ENCODE measurements around the gene MED16. TPM values are rescaled to one million over a fixed set of nuclear protein-coding genes. Genes with fewer than 3 reads are reported as not detected.

MED16 gene
- polyA plus RNA-seq, 4 donors, result 39.0 to 107 (median 70.3) TPM

GRCh38 chr19:835210-835810, 57.7 kb downstream of the MED16 start:
- Histone ChIP-seq H3K4me3 (ENCODE audit: low read depth in 1 of 3, low read length in 3 of 3) (no peak overlapping the region), H3K9me3 (ENCODE audit: control insufficient read depth in 2 of 2, insufficient read depth in 1 of 2, low read depth in 1 of 2, low read length in 1 of 2) (no peaks in the 10 kb centered on the region), H3K27ac (ENCODE audit: low read depth in 1 of 3, low read length in 2 of 3) (no peak overlapping the region), H3K36me3 (ENCODE audit: control insufficient read depth in 3 of 3, insufficient read depth in 2 of 3, low read depth in 1 of 3, low read length in 3 of 3) (no peaks in the 10 kb centered on the region), H3K4me1 (ENCODE audit: control insufficient read depth in 3 of 3, insufficient read depth in 2 of 3, low read depth in 1 of 3, low read length in 2 of 3) (no peaks in the 10 kb centered on the region), H3K27me3 (ENCODE audit: control insufficient read depth in 3 of 3, insufficient read depth in 3 of 3, low read length in 3 of 3) (peaks cover 5 to 32% (median 8%) of the 10 kb centered on the region in 3 donors)
- FAIRE-seq, result no peak
- WGBS, 3 donors, result 68 to 73% (median 70%) methylated on average over 31 to 36 of the region's 36 CpGs
- no peak for DNase-seq

DNA sequence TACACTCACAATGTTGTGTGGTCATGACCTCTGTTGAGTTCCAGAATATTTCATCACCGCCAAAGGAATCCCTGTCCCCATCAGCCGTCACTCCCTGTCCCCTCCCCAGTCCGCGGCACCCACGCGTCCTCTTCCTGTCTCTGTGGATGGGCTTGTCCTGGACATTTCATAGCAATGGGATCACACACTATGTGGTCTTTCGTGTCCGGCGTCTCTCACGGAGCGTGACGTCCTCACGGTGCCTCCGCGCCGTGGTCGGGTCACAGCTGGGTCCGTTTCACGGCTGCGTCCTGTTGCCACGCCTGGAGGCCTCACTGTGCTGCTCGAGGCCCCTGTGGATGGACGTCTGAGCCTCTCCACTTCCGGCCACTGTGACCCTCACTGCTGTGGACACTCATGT, 58.8 kb downstream of the MED16 start:
- no peak overlapping the region for H3K4me3 ChIP-seq (ENCODE audit: low read depth in 1 of 3, low read length in 3 of 3)
- no peaks in the 10 kb centered on the region for H3K36me3 ChIP-seq (ENCODE audit: control insufficient read depth in 3 of 3, insufficient read depth in 2 of 3, low read depth in 1 of 3, low read length in 3 of 3)
- peaks cover 5 to 36% (median 10%) of the 10 kb centered on the region in 3 donors for H3K27me3 ChIP-seq (ENCODE audit: control insufficient read depth in 3 of 3, insufficient read depth in 3 of 3, low read length in 3 of 3)
- WGBS, 3 donors, result 74 to 81% (median 77%) methylated on average over 24 of the region's 24 CpGs
- no peaks in the 10 kb centered on the region for H3K9me3 ChIP-seq (ENCODE audit: control insufficient read depth in 2 of 2, insufficient read depth in 1 of 2, low read depth in 1 of 2, low read length in 1 of 2)
- DNase-seq (no peak), FAIRE-seq (no peak)
- no peaks in the 10 kb centered on the region for H3K4me1 ChIP-seq (ENCODE audit: control insufficient read depth in 3 of 3, insufficient read depth in 2 of 3, low read depth in 1 of 3, low read length in 2 of 3)
- H3K27ac ChIP-seq (ENCODE audit: low read depth in 1 of 3, low read length in 2 of 3), result no peak overlapping the region

GRCh38 chr19:831407-832369, 61.3 kb downstream of the MED16 start:
- no peaks in the 10 kb centered on the region for H3K36me3 ChIP-seq (ENCODE audit: control insufficient read depth in 3 of 3, insufficient read depth in 2 of 3, low read depth in 1 of 3, low read length in 3 of 3)
- no peaks in the 10 kb centered on the region for H3K4me1 ChIP-seq (ENCODE audit: control insufficient read depth in 3 of 3, insufficient read depth in 2 of 3, low read depth in 1 of 3, low read length in 2 of 3)
- H3K27me3 ChIP-seq (ENCODE audit: control insufficient read depth in 3 of 3, insufficient read depth in 3 of 3, low read length in 3 of 3), result peaks cover 5 to 30% (median 14%) of the 10 kb centered on the region in 3 donors
- WGBS, 3 donors, result 23 to 54% (median 36%) methylated on average over 31 to 38 of the region's 38 CpGs
- FAIRE-seq (no peak), DNase-seq (no peak)
- H3K27ac ChIP-seq (ENCODE audit: low read depth in 1 of 3, low read length in 2 of 3), result no peak overlapping the region
- no peak overlapping the region for H3K4me3 ChIP-seq (ENCODE audit: low read depth in 1 of 3, low read length in 3 of 3)
- H3K9me3 ChIP-seq (ENCODE audit: control insufficient read depth in 2 of 2, insufficient read depth in 1 of 2, low read depth in 1 of 2, low read length in 1 of 2), result no peaks in the 10 kb centered on the region

- FAIRE-seq (no peak), DNase-seq (no peak)
- H3K4me3 ChIP-seq (ENCODE audit: low read depth in 1 of 3, low read length in 3 of 3), result no peak overlapping the region
- no peaks in the 10 kb centered on the region for H3K4me1 ChIP-seq (ENCODE audit: control insufficient read depth in 3 of 3, insufficient read depth in 2 of 3, low read depth in 1 of 3, low read length in 2 of 3)
- H3K9me3 ChIP-seq (ENCODE audit: control insufficient read depth in 2 of 2, insufficient read depth in 1 of 2, low read depth in 1 of 2, low read length in 1 of 2), result no peaks in the 10 kb centered on the region
- H3K27ac ChIP-seq (ENCODE audit: low read depth in 1 of 3, low read length in 2 of 3), result no peak overlapping the region
- WGBS, 3 donors, result 59 to 71% (median 71%) methylated on average over 18 of the region's 18 CpGs
- no peaks in the 10 kb centered on the region for H3K36me3 ChIP-seq (ENCODE audit: control insufficient read depth in 3 of 3, insufficient read depth in 2 of 3, low read depth in 1 of 3, low read length in 3 of 3)
- H3K27me3 ChIP-seq (ENCODE audit: control insufficient read depth in 3 of 3, insufficient read depth in 3 of 3, low read length in 3 of 3), result peaks cover 0 to 25% (median 9%) of the 10 kb centered on the region in 3 donors
Measured at GRCh38 chr19:829129-829758, 63.7 kb downstream of the MED16 start.

DNA sequence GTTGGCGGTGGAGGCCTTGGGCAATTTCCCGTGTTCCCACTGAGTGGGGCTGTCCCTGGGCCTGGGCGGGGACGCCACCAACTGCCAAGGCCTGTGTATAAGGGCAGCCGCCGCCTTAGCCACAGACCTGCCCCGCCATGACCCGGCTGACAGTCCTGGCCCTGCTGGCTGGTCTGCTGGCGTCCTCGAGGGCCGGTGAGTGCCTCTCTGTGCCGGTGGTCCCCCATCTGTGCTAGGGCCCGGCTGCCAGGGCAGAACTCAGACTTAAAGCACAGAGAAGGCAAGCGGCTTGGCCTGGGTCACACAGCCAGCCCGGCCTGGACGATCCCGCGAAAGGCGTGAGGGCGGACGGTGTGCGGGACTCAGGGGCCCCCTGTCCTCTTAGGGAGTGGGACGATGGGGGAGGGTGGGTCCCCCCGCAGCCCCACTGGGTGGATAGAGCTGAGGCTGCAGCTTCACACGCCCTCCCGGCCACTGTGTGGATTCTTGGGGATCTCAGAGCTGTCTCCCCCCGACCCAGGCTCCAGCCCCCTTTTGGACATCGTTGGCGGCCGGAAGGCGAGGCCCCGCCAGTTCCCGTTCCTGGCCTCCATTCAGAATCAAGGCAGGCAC, 65.2 kb downstream of the MED16 start, which contains the start of gene AZU1:
TSS of gene AZU1 (plus strand) at position 128 of the 612 bp plus-strand sequence. CDS start at position 138, 10 bp downstream.
- Histone ChIP-seq H3K27ac (ENCODE audit: low read depth in 1 of 3, low read length in 2 of 3) (no peak within 1 kb of the TSS), H3K36me3 (ENCODE audit: control insufficient read depth in 3 of 3, insufficient read depth in 2 of 3, low read depth in 1 of 3, low read length in 3 of 3) (no peaks in the 10 kb centered on the region), H3K4me1 (ENCODE audit: control insufficient read depth in 3 of 3, insufficient read depth in 2 of 3, low read depth in 1 of 3, low read length in 2 of 3) (no peaks in the 10 kb centered on the region), H3K4me3 (ENCODE audit: low read depth in 1 of 3, low read length in 3 of 3) (no peak within 1 kb of the TSS), H3K9me3 (ENCODE audit: control insufficient read depth in 2 of 2, insufficient read depth in 1 of 2, low read depth in 1 of 2, low read length in 1 of 2) (no peaks in the 10 kb centered on the region), H3K27me3 (ENCODE audit: control insufficient read depth in 3 of 3, insufficient read depth in 3 of 3, low read length in 3 of 3) (peaks cover 0 to 40% (median 9%) of the 10 kb centered on the region in 3 donors)
- DNase-seq (no peak), FAIRE-seq (no peak)
- WGBS, 3 donors, result 52 to 64% (median 63%) methylated on average over 21 to 33 of the region's 33 CpGs

- no peak overlapping the region for H3K4me3 ChIP-seq (ENCODE audit: low read depth in 1 of 3, low read length in 3 of 3)
- DNase-seq (no peak), FAIRE-seq (no peak)
- no peaks in the 10 kb centered on the region for H3K4me1 ChIP-seq (ENCODE audit: control insufficient read depth in 3 of 3, insufficient read depth in 2 of 3, low read depth in 1 of 3, low read length in 2 of 3)
- H3K9me3 ChIP-seq (ENCODE audit: control insufficient read depth in 2 of 2, insufficient read depth in 1 of 2, low read depth in 1 of 2, low read length in 1 of 2), result no peaks in the 10 kb centered on the region
- no peaks in the 10 kb centered on the region for H3K36me3 ChIP-seq (ENCODE audit: control insufficient read depth in 3 of 3, insufficient read depth in 2 of 3, low read depth in 1 of 3, low read length in 3 of 3)
- 71 to 86% (median 75%) methylated on average over 11 of the region's 11 CpGs for WGBS, 3 donors
- peaks cover 0 to 45% (median 12%) of the 10 kb centered on the region in 3 donors for H3K27me3 ChIP-seq (ENCODE audit: control insufficient read depth in 3 of 3, insufficient read depth in 3 of 3, low read length in 3 of 3)
- H3K27ac ChIP-seq (ENCODE audit: low read depth in 1 of 3, low read length in 2 of 3), result no peak overlapping the region
Measured at GRCh38 chr19:827314-827709, 65.7 kb downstream of the MED16 start.

DNA sequence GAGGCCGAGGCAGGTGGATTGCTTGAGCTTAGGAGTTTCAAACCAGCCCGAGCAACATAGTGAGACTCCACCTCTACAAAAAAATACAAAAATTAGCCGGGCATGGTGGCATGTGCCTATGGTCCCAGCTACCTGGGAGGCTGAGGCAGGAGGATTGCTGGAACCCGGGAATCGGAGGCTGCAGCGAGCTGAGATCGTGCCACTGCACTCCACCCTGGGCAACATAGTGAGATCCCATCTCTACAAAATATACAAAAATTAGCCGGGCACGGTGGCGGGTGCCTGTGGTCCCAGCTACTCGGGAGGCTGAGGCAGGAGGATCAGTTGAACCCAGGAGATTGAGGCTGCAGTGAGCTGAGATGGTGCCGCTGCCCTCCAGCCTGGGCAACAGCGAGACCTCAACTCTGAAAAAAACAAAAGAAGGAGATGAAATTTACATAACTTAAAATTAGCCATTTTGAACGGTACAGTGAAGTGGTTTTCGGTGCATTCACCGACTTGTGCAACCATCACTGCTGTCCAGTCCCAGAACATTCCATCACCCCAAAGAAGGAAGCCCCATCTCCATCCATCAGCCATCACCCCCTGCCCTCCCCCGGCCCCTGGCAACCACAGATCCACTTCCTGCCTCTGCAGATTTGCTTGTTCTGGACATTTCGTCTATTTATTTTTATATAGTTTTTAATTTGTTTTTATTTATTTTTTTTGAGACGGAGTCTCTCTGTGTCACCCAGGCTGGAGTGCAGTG, 66.9 kb downstream of the MED16 start:
- Histone ChIP-seq H3K27ac (ENCODE audit: low read depth in 1 of 3, low read length in 2 of 3) (no peak overlapping the region), H3K36me3 (ENCODE audit: control insufficient read depth in 3 of 3, insufficient read depth in 2 of 3, low read depth in 1 of 3, low read length in 3 of 3) (no peaks in the 10 kb centered on the region), H3K4me1 (ENCODE audit: control insufficient read depth in 3 of 3, insufficient read depth in 2 of 3, low read depth in 1 of 3, low read length in 2 of 3) (no peaks in the 10 kb centered on the region), H3K4me3 (ENCODE audit: low read depth in 1 of 3, low read length in 3 of 3) (no peak overlapping the region), H3K9me3 (ENCODE audit: control insufficient read depth in 2 of 2, insufficient read depth in 1 of 2, low read depth in 1 of 2, low read length in 1 of 2) (no peaks in the 10 kb centered on the region), H3K27me3 (ENCODE audit: control insufficient read depth in 3 of 3, insufficient read depth in 3 of 3, low read length in 3 of 3) (peaks cover 0 to 37% (median 9%) of the 10 kb centered on the region in 3 donors)
- FAIRE-seq (no peak), DNase-seq (no peak)
- WGBS, 3 donors, result 73 to 80% (median 75%) methylated on average over 19 of the region's 19 CpGs

All from small intestine (tissue), 7 donors.